NCI-H146 (cell line): ENCODE results near the gene TXNDC11.

Experiments
- DNase-seq: peaks from one replicate; lab custom pipeline; 2025; lab: John Stamatoyannopoulos, UW

TXNDC11 gene

DNA sequence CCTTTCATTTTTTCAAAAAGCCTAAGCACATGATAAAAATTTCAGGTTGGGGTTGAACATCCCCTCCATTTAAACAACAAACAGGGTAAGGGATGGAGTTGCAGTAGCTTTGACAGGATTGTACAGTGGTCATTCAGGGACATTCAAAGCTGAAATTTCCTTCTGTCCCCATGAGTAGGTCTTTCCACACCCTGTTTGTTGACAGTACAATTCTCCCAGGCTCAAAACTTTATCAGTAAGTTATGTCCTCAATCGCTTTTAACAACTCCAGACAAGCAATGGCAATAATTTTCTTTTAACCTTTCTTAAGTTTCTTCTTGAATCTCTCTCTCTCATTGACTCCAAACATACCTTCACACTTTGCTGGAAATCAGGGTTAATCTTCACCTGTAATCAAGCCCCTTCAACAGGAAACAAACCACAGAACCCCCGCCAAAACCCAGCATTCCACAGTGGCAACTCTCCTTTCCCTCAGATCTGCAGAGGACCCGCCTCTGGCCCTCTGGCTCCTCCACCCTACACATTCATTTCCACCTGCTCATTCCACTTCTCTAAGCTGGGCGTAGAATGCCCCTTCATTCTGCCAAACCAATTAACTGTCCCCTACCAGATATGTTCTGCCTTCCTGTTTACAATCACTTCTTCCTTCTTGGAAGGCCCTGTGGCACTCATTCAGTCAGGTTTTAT, 20.7 kb downstream of the TXNDC11 start:
- no peak for DNase-seq

DNA sequence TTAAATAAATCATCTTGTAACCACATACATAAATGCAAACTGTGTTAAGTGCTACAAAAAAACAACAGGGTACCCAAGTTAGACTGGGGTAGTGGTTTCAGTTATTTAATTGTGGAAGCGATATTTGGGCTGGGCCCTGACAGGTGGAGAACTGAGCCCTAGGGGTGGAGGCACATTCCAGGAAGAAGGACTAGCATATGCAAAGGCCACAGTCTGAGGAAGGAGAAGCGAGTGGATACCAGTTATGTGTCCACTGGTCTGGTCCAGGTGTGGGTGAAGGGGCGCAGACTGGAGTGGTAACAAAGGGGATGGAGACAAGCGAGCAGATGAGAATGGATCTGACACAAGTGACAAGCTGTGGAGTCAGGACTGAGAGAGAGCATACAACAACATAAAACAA, 22.9 kb downstream of the TXNDC11 start:
- no peak for DNase-seq

DNA sequence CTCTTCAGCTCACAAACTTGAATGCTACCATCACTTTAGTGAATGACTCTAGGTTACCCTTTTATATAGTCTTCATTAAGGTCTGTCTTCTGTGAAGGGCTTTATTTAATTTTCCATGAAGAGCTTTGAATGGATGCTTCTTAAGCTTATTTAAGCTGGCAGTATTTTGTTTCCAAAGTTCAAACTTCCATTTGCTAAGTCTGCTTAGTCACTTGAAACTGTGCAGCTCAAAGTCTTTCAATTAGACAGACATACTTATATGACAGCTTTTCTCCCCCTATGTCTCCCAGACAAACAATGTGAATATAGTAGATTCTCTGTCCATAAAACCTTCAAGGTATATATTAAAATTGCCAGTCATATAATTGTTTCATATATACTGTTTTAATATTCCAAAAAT, 23.5 kb downstream of the TXNDC11 start:
- no peak for DNase-seq

GRCh38 chr16:11717811-11718210, 24.8 kb downstream of the TXNDC11 start:
- DNase-seq = no peak

DNA sequence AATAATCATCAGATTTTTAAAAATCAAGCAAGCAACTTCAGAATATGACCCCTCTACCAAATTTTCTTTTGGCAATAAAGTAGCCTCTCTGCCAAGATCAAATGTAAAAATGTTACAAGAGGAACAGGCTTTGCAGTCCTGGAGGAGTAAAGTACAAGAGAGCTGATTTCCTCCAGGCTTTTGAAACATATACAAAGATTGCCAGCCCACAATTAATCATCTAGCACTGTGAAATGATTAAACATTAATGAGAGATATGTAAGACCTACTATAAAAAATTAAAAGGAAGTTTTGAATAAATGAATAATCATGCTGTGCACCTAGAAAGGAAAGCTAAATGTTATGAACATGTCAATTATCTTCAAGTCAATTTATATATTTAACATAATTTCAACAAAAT, 26.3 kb downstream of the TXNDC11 start:
- no peak for DNase-seq

DNA sequence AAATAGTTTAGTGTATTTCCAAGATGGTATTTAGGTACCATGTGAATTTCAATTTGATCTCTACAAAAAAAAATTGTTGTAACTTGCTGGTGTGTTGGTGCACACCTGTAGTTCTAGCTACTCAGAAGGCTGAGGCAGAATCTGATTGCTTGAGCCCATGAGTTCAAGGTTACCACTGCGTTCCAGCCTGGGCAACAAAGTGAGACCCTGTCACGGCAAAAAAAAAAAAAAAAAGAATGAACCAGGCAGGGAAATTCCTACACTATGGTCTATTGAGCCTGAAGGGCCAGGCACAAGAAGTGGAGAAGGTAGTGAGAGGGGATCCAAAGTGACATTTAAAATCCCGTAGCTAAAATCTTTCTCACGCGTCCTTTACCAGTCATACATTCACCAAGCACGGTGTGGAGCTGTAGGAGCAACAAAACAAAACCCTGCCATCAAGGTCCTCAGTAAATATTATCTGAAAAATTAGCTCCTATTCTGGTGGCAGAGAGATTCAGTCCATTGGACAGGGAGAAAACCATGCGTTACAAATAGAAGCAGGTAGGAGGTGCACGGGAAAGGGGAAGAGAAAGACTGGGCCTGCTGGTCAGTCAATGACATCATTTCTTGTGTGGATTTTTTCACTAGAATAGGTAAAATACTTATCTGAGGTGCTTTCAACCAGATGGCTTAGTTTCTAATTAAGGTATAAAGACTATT, 27.3 kb downstream of the TXNDC11 start:
- DNase-seq = no peak

GRCh38 chr16:11712122-11712521, 30.5 kb downstream of the TXNDC11 start:
- DNase-seq = no peak

GRCh38 chr16:11711662-11712061, 31.0 kb downstream of the TXNDC11 start:
- DNase-seq = no peak

DNA sequence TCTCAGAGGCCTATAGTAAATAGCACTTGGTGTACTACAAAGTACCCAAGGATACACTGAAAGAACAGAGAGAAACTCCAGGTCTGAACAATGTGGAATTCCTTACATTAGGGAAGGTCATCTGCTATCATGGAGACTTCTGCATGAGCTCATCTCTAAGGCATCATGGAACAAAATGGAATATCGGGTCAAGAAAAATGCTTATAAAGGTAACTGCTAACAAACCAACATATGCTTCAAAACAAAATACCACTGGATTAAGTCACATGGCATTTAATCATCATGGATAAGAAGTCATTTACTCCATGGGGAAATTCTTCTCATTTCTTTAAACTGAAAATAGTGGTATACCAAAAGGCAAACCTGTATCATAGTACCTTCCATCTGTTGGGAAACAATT, 34.2 kb downstream of the TXNDC11 start:
- no peak for DNase-seq

DNA sequence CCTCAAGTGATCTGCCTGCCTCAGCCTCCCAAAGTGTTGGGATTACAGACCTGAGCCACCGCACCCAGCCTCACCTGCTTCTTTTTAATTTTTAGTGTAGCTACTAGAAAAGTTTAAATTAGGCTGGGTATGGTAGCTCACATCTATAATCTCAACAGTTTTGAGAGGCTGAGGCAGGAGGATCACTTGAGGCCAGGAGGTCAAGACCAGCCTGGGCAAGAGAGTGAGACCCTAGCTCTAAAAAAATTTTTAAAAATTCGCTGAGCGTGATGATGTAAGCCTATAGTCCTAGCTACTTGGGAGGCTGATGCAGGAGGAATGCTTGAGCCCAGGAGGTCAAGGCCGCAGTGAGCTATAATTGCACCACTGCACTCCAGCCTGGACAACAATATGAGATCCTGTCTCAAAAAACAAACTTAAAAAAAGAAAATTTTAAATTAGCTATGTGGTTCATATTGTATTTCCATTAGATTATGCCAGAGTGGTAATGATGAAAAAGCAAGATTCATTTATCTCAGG, 34.9 kb downstream of the TXNDC11 start:
- DNase-seq = no peak

DNA sequence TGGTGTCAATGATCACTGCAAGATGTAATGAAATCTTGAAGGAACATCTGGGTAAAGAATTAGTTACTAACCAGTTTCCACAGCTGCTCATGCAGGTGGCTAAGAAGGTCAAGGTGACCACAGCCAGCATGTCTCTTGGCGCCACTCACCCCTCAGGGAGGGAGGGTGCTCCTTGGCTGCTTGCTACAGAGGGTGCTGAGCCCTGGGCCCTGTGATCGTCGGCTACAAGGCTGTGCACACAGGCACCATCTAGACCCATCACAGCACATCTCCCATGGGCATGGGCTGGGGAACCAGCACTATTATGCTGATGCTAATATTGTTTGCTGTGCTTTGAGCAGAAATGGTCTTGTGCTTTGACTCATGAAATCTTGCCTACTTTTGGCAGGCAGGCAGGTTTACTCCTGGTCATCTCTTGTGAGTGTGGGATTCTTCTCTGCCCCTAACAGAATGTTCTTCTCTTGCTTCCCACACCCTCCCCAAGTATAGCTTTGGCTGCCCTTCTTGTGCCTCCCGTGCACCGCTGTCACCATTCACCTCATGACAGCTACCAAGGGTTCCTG, 36.4 kb downstream of the TXNDC11 start:
- no peak for DNase-seq

DNA sequence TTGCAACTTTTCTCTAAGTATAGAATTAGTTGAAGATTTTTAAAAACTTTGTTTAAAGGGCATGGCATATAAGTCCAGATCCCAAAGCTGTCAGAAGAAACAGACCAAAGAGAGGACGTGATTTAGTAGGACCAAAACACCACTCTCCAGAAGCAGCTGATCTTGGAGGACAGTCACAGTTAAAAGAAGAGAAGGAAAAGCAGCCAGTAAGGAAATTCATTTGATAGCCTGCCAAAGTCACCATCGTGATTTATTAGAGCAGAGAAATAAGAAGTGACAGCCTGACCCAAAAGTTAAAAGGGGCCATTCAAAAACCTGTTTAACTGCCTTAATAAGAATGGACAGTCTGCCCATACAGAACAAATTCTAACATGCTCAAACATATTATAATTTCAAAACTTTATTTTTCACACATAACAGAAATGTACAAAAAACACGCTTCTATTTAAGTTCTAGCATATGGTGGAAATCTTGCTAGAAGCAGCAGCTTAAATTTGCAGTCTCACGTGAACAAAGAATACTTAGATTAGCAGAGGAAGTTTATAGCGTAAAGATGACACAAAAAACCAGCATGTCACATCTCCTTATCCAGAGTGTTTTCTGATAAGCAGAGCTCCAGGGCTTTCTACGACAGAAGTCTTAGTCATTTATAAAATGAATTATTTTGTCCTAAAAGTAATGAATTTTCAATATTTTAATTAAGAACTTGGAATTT, 37.2 kb downstream of the TXNDC11 start:
- no peak for DNase-seq

- DNase-seq = no peak
These were observed 42.2 kb downstream of the TXNDC11 start for GRCh38 chr16:11700264-11701029.

DNA sequence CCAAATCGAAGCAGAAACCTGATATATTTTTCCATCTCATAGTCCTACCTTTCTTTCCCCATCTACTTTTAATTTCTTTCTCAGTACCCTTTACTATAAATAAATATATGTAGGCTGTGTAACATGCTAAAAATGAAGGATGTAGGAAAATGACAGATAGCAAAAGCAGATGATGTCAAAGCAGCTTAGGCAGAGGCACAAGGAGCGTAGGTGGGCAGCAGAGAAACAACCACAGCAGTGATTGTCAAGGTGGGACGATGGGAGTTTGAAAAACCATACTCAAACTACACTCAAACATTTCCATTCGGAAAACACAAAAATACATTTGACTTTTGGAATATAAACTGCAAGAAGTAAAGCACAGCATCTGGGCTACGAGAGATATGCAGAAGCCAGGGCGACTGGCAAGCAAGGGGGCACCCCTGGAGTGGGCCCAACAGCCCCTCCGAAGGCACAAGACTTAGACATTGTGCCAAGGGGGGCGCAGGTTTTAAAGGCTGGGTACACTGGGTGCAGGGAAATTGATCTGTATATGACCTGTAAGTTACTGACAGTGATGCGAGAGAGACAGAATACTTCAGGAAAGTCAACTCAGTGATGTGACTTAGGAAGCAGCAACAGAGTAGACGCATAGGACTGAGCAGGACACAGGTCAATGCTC, 43.3 kb downstream of the TXNDC11 start:
- no peak for DNase-seq

- DNase-seq = no peak
These were observed 44.4 kb downstream of the TXNDC11 start for GRCh38 chr16:11698271-11698689.

DNA sequence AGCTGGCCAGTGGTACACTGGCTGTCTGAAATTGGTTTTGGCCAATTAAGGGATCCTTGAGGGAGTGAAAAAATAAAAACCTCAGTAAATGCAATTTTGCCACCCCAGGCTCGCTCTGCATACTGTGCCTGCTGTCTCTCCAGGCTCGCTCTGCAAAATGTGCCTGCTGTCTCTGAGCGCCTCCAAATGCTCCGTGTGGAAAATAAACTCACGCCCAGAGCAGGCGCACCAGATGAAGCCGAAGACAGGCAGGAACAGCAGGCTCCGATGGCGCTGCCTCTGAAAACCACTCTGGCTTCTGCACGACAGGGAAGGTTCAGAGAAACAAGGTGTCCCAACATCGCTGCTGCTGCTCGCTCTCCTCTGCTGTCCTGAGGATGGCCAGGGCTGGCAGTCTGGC, 45.3 kb downstream of the TXNDC11 start:
- no peak for DNase-seq

- DNase-seq = no peak
These were observed 46.2 kb downstream of the TXNDC11 start for GRCh38 chr16:11696266-11697012.

- DNase-seq = no peak
These were observed 50.0 kb downstream of the TXNDC11 start for GRCh38 chr16:11692651-11693050.

- DNase-seq = no peak
These were observed 50.5 kb downstream of the TXNDC11 start for GRCh38 chr16:11692171-11692570.

- no peak for DNase-seq
These were observed 50.9 kb downstream of the TXNDC11 start for GRCh38 chr16:11691771-11692170.

GRCh38 chr16:11691235-11691634, 51.4 kb downstream of the TXNDC11 start:
- no peak for DNase-seq
